GM23338 (cell line): ENCODE measurements around the gene CPNE2. TPM values are rescaled to one million over a fixed set of nuclear protein-coding genes. Genes with fewer than 3 reads are reported as not detected.

ENCODE experiments used
- ATAC-seq: fragments of 200-7000 bp; cut with Tn5 transposase; 3 replicates; pipeline ENCODE4 v1.9.1; 2020
- DNase-seq: peaks from one replicate; pipeline ENCODE4 v3.0.0-alpha.2; 2015; ENCODE audit warnings: low spot score
- H2AFZ ChIP-seq: fragments of 200-600 bp; sonication (generic); 2 replicates; pipeline ENCODE4 v1.8.0; 2016; ENCODE audit warnings: antibody characterized with exemption, mild to moderate bottlenecking, moderate library complexity
- H3F3A ChIP-seq: fragments of 200-600 bp; sonication (generic); replicated peaks from 2 replicates; pipeline ENCODE4 v1.8.0; 2017; ENCODE audit warnings: antibody characterized with exemption, mixed run types, low read depth
- H3K27ac ChIP-seq: fragments of 200-600 bp; sonication (generic); 2 replicates; pipeline ENCODE4 v1.6.1; 2016; ENCODE audit warnings: low read depth
- H3K27me3 ChIP-seq: fragments of 200-600 bp; sonication (generic); 2 replicates; pipeline ENCODE4 v1.8.0; 2016; ENCODE audit warnings: mild to moderate bottlenecking, mixed run types, moderate library complexity; ENCODE audit not compliant: insufficient read depth
- H3K36me3 ChIP-seq: fragments of 200-600 bp; sonication (generic); 2 replicates; pipeline ENCODE4 v1.8.0; 2016; ENCODE audit warnings: mild to moderate bottlenecking; ENCODE audit not compliant: insufficient read depth
- H3K4me1 ChIP-seq: fragments of 200-600 bp; sonication (generic); 2 replicates; pipeline ENCODE4 v1.8.0; 2016; ENCODE audit warnings: mild to moderate bottlenecking, moderate library complexity; ENCODE audit not compliant: insufficient read depth
- H3K4me2 ChIP-seq: fragments of 200-600 bp; sonication (generic); 2 replicates; pipeline ENCODE4 v1.7.1; 2017; ENCODE audit warnings: mixed run types
- H3K4me3 ChIP-seq: fragments of 200-600 bp; sonication (generic); 2 replicates; pipeline ENCODE4 v1.6.1; 2016; ENCODE audit warnings: mixed run types
- H3K79me2 ChIP-seq: fragments of 200-600 bp; sonication (generic); replicated peaks from 2 replicates; pipeline ENCODE4 v1.8.0; 2017; ENCODE audit warnings: mild to moderate bottlenecking; ENCODE audit not compliant: insufficient read depth
- H3K9me2 ChIP-seq: fragments of 200-600 bp; sonication (generic); 2 replicates; pipeline ENCODE4 v1.8.0; 2017; ENCODE audit not compliant: insufficient read depth
- H4K20me1 ChIP-seq: fragments of 200-600 bp; sonication (generic); replicated peaks from 2 replicates; pipeline ENCODE4 v1.8.0; 2017; ENCODE audit warnings: mild to moderate bottlenecking; ENCODE audit not compliant: insufficient read depth
- H3K27ac Mint-ChIP-seq: 2 replicates; pipeline ENCODE4 v1.8.0; 2020; ENCODE audit warnings: inconsistent platforms, mild to moderate bottlenecking, moderate library complexity, mixed read lengths
- H3K27me3 Mint-ChIP-seq: 3 replicates; pipeline ENCODE4 v1.8.0; 2022; ENCODE audit warnings: low read depth, mild to moderate bottlenecking, moderate library complexity, mixed read lengths, inconsistent platforms; ENCODE audit not compliant: insufficient read depth, poor library complexity
- H3K36me3 Mint-ChIP-seq: 3 replicates; pipeline ENCODE4 v1.8.0; 2021; ENCODE audit warnings: low read depth, mild to moderate bottlenecking, inconsistent platforms, moderate library complexity, mixed read lengths
- H3K4me1 Mint-ChIP-seq: 3 replicates; pipeline ENCODE4 v1.8.0; 2020; ENCODE audit warnings: mild to moderate bottlenecking, inconsistent platforms, mixed read lengths
- H3K4me3 Mint-ChIP-seq: 3 replicates; pipeline ENCODE4 v1.8.0; 2021; ENCODE audit warnings: moderate library complexity, mild to moderate bottlenecking, inconsistent platforms, mixed read lengths
- H3K9me3 Mint-ChIP-seq: 3 replicates; pipeline ENCODE4 v1.8.0; 2020; ENCODE audit warnings: moderate library complexity, mild to moderate bottlenecking, inconsistent platforms, mixed read lengths
- CREB1 ChIP-seq: fragments of 250-450 bp; sonication (Bioruptor Pico); IDR thresholded peaks from 2 replicates; pipeline ENCODE4 v1.5.0; 2020; ENCODE audit warnings: low read depth, mild to moderate bottlenecking, moderate library complexity
- CTCF ChIP-seq, 2 experiments: fragments of 200-600 bp in 1 of 2; sonication (generic) in 1 of 2; conservative IDR thresholded peaks; 2 replicates each; pipeline versions ENCODE4 v1.5.1 to v1.6.1; 2016 to 2017; ENCODE audit warnings: antibody characterized with exemption in 2 of 2, low read depth in 2 of 2, mild to moderate bottlenecking in 2 of 2, moderate library complexity in 1 of 2
- ETS1 ChIP-seq: IDR thresholded peaks from 2 replicates; pipeline ENCODE4 v1.6.1; 2016; ENCODE audit warnings: antibody characterized with exemption
- EZH2 ChIP-seq: fragments of 200-600 bp; sonication (generic); IDR thresholded peaks from one replicate; pipeline ENCODE4 v1.8.0; 2017; ENCODE audit warnings: antibody characterized with exemption, mild to moderate bottlenecking, low read depth; ENCODE audit not compliant: unreplicated experiment
- EZH2phosphoT487 ChIP-seq: fragments of 200-600 bp; sonication (generic); IDR thresholded peaks from one replicate; pipeline ENCODE4 v1.8.1; 2018; ENCODE audit warnings: antibody characterized with exemption; ENCODE audit not compliant: unreplicated experiment
- JUNB ChIP-seq: IDR thresholded peaks from one replicate; pipeline ENCODE4 v1.6.1; 2016; ENCODE audit warnings: antibody characterized with exemption; ENCODE audit not compliant: unreplicated experiment
- NANOG ChIP-seq: IDR thresholded peaks from 2 replicates; pipeline ENCODE4 v1.6.1; 2016; ENCODE audit warnings: antibody characterized with exemption, borderline replicate concordance
- POLR2AphosphoS5 ChIP-seq: IDR thresholded peaks from 2 replicates; pipeline ENCODE4 v1.6.1; 2016; ENCODE audit warnings: antibody characterized with exemption, low read depth
- REST ChIP-seq: IDR thresholded peaks from one replicate; pipeline ENCODE4 v1.6.1; 2018; ENCODE audit warnings: antibody characterized with exemption; ENCODE audit not compliant: unreplicated experiment
- STAT1 ChIP-seq: IDR thresholded peaks from one replicate; pipeline ENCODE4 v1.6.1; 2016; ENCODE audit warnings: antibody characterized with exemption; ENCODE audit not compliant: unreplicated experiment
- ZNF114 ChIP-seq: fragments of 250-450 bp; sonication (Bioruptor Pico); IDR thresholded peaks from 2 replicates; pipeline ENCODE4 v1.5.0; 2020; ENCODE audit warnings: mild to moderate bottlenecking, moderate library complexity
- ZNF331 ChIP-seq: fragments of 250-450 bp; sonication (Bioruptor Pico); IDR thresholded peaks from 2 replicates; pipeline ENCODE4 v1.5.0; 2020; ENCODE audit warnings: low read depth, mild to moderate bottlenecking, moderate library complexity
- ZNF462 ChIP-seq: fragments of 250-450 bp; sonication (Bioruptor Pico); IDR thresholded peaks from 2 replicates; pipeline ENCODE4 v1.5.0; 2020; ENCODE audit warnings: mild to moderate bottlenecking, moderate library complexity
- polyA plus RNA-seq: library from polyadenylated mRNA; unstranded; fragments of >200 nt; fragmentation: Nextera tagmentation; extraction: Ambion mirVana; gene quantifications from 2 replicates; pipeline ENCODE4 v1.2.1, GENCODE V29; 2016
- total RNA-seq: library from RNA; depleted of rRNA; stranded (reverse); fragments of >200 nt; shearing (Covaris generic); gene quantifications from 2 replicates; pipeline ENCODE4 v1.2.3, GENCODE V29; 2014

Gene CPNE2
- total and polyA plus RNA-seq, 2 experiments from 2014 or later: 7.1 to 11.3 TPM

GRCh38 chr16:57192146-57192545 lies 99.8 kb downstream of the CPNE2 start:
- Histone ChIP-seq H3K4me3 (no peak overlapping the region), H3K9me2 (no peaks in the 10 kb centered on the region), H3K4me1 (peaks cover 8% of the 10 kb centered on the region), H3K36me3 (no peaks in the 10 kb centered on the region), H2AFZ (no peak overlapping the region), H4K20me1 (peaks cover 26% of the 10 kb centered on the region), H3F3A (no peaks in the 10 kb centered on the region), H3K79me2 (peaks cover 98% of the 10 kb centered on the region), H3K4me2 (no peak overlapping the region), H3K27ac (no peak overlapping the region), H3K27me3 (no peaks in the 10 kb centered on the region)
- Mint-ChIP-seq H3K4me3 (no peak overlapping the region), H3K4me1 (peaks cover 16% of the 10 kb centered on the region), H3K36me3 (no peaks in the 10 kb centered on the region), H3K9me3 (no peaks in the 10 kb centered on the region), H3K27me3 (peaks cover under 1% of the 10 kb centered on the region), H3K27ac (no peak overlapping the region)
- no peak for TF ChIP-seq ETS1
- no peak for TF ChIP-seq NANOG
- TF ChIP-seq CREB1 (CRISPR knock-in tag): no peak
- TF ChIP-seq EZH2phosphoT487: no peak
- no peak for TF ChIP-seq POLR2AphosphoS5
- TF ChIP-seq REST: no peak
- no peak for TF ChIP-seq ZNF114
- TF ChIP-seq EZH2: no peak
- no peak for TF ChIP-seq JUNB
- TF ChIP-seq ZNF462: no peak
- TF ChIP-seq STAT1: no peak
- TF ChIP-seq CTCF (conservative IDR thresholded peaks at IDR 0.05; ENCODE audit: low read depth in 2 of 2): no peak
- TF ChIP-seq ZNF331 (CRISPR knock-in tag): no peak
- DNase-seq (no peak), ATAC-seq (no peak)
